SJSA1 (cell line): ENCODE results near the gene CCNB1. TPM values are rescaled to one million over a fixed set of nuclear protein-coding genes. Genes with fewer than 3 reads are reported as not detected.
A peak's percentile ranks its signal among the peaks of the same experiment; 100 is the strongest.
"Not testable (repeated sequence)": the region's sequence is repeated elsewhere in the genome, so short reads cannot be mapped to it uniquely, and the experiment has no call there.

Source experiments
- DNase-seq, 2 experiments: peaks; one replicate each; pipeline ENCODE4 v3.0.0-alpha.2; 2015 to 2020; ENCODE audit warnings: low spot score in 2 of 2, low read depth in 1 of 2
- H3K27ac ChIP-seq: fragments of 250-450 bp; sonication (Bioruptor Pico); 2 replicates; pipeline ENCODE4 v1.5.1; 2020; ENCODE audit warnings: mild to moderate bottlenecking, moderate library complexity
- H3K27me3 ChIP-seq: fragments of 250-450 bp; sonication (Bioruptor Pico); replicated peaks from 2 replicates; pipeline ENCODE4 v1.5.1; 2020; ENCODE audit warnings: mild to moderate bottlenecking, moderate library complexity
- H3K36me3 ChIP-seq: fragments of 250-450 bp; sonication (Bioruptor Pico); 2 replicates; pipeline ENCODE4 v1.5.1; 2020; ENCODE audit warnings: mild to moderate bottlenecking
- H3K4me1 ChIP-seq: fragments of 250-450 bp; sonication (Bioruptor Pico); replicated peaks from 2 replicates; pipeline ENCODE4 v1.6.1; 2021; ENCODE audit warnings: mild to moderate bottlenecking
- H3K4me3 ChIP-seq: fragments of 250-450 bp; sonication (Bioruptor Pico); 2 replicates; pipeline ENCODE4 v1.5.1; 2020; ENCODE audit warnings: mild to moderate bottlenecking
- H3K9me3 ChIP-seq: fragments of 250-450 bp; sonication (Bioruptor Pico); replicated peaks from 2 replicates; pipeline ENCODE4 v1.5.1; 2020; ENCODE audit warnings: mild to moderate bottlenecking
- total RNA-seq: library from RNA; depleted of rRNA; stranded (reverse); fragments of >200 nt; shearing (Covaris generic); gene quantifications from 2 replicates; pipeline ENCODE4 v1.2.3, GENCODE V29; 2014; rRNA removed

Gene CCNB1
- total RNA-seq, result 295 and 308 TPM in 2 replicates

GRCh38 chr5:69166686-69167492 lies at the start of gene CCNB1:
Gene CCNB1, plus strand, starts transcription at chr5:69167150. Its CDS starts 113 bp downstream, at chr5:69167263.
- H3K4me1 ChIP-seq, result peaks cover 16% of the 10 kb centered on the region
- peak within 1 kb of the TSS; percentile 60 for H3K4me3 ChIP-seq
- peak within 1 kb of the TSS; percentile 79 for H3K27ac ChIP-seq
- H3K27me3 ChIP-seq, result no peaks in the 10 kb centered on the region
- DNase-seq, result peak; percentile 96 to 97
- H3K36me3 ChIP-seq, result peaks cover 49% of the 10 kb centered on the region
- H3K9me3 ChIP-seq, result no peaks in the 10 kb centered on the region

GRCh38 chr5:69129413-69129812 lies 37.5 kb upstream of the CCNB1 start:
- peak in 1 of 2 experiments; percentile 4 for DNase-seq
- Histone ChIP-seq H3K4me3 (no peak overlapping the region), H3K36me3 (peaks cover 49% of the 10 kb centered on the region), H3K4me1 (no peaks in the 10 kb centered on the region; the same call in 1 of the 2 replicates), H3K27me3 (no peaks in the 10 kb centered on the region), H3K27ac (no peak overlapping the region), H3K9me3 (no peaks in the 10 kb centered on the region)

DNA sequence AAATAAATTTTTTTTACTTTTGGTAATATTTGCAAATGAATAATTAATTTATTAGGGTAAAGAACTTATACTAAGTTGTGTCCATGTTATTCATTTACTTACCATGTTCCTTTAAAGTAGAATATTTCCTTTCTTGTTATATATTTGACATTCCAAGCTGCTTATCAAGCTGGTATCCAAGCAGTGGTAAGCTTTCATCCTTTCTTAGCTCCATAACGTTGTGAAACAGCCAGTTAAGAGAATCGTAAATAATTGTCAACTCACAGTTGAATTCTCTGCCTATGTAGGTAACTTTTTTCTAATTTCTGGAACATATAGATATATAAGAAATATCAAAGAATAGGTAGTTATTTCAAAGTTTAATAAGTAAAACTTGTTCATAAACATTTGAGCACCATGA lies 36.7 kb upstream of the CCNB1 start:
- DNase-seq, result no peak
- Histone ChIP-seq H3K9me3 (no peaks in the 10 kb centered on the region), H3K27ac (no peak overlapping the region), H3K4me3 (no peak overlapping the region), H3K36me3 (peaks cover 41% of the 10 kb centered on the region), H3K27me3 (no peaks in the 10 kb centered on the region), H3K4me1 (no peaks in the 10 kb centered on the region; the same call in 1 of the 2 replicates)

DNA sequence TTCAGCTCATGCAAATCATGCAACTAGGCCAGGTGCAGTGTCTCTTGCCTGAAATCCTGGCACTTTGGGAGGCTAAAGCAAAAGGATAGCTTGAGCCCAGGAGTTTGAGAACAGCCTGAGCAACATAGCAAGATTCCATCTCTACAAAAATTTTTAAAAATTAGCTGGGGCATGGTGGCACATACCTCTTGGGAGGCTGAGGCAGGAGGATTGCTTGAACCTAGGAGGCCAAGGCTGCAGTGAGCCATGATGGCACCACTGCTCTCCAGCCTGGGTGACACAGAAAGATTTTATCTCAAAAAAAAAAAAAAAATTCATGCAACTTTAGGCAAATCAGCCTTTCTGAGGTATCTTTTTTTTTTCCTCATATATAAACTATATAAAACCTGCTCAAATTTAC lies 35.6 kb upstream of the CCNB1 start:
- Histone ChIP-seq H3K36me3 (peaks cover 37% of the 10 kb centered on the region), H3K4me1 (no peaks in the 10 kb centered on the region; the same call in 1 of the 2 replicates), H3K9me3 (no peaks in the 10 kb centered on the region), H3K27me3 (no peaks in the 10 kb centered on the region), H3K27ac (no peak overlapping the region), H3K4me3 (no peak overlapping the region)
- no peak for DNase-seq

DNA sequence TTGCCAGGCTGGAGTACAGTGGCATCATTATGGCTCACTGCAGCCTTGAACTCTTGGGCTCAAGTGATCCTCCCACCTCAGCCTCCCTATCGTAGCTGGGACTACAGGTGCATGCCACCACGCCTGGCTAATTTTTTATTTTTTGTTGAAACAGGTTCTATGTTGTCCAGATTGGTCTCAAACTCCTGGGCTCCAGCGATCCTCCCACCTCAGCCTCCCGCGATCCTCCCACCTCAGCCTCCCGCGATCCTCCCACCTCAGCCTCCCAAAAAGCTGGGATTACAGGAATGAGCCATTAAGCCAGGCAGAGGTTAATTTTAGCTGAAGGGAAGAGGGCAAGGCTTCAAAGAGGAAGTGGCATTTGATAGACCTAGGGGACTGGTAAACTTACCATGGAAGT lies 32.8 kb upstream of the CCNB1 start:
- Histone ChIP-seq H3K27me3 (no peaks in the 10 kb centered on the region), H3K27ac (no peak overlapping the region), H3K9me3 (no peaks in the 10 kb centered on the region), H3K4me3 (no peak overlapping the region), H3K36me3 (peaks cover 14% of the 10 kb centered on the region), H3K4me1 (no peaks in the 10 kb centered on the region; the same call in 1 of the 2 replicates)
- DNase-seq, result no peak

- no peak overlapping the region for H3K4me3 ChIP-seq
- no peak overlapping the region for H3K27ac ChIP-seq
- H3K36me3 ChIP-seq, result peaks cover 2% of the 10 kb centered on the region; the same call in 1 of the 2 replicates
- H3K27me3 ChIP-seq, result no peaks in the 10 kb centered on the region
- H3K4me1 ChIP-seq, result no peaks in the 10 kb centered on the region
- DNase-seq, result no peak
- no peaks in the 10 kb centered on the region for H3K9me3 ChIP-seq
These were observed 30.7 kb upstream of the CCNB1 start for GRCh38 chr5:69136293-69136692.

DNA sequence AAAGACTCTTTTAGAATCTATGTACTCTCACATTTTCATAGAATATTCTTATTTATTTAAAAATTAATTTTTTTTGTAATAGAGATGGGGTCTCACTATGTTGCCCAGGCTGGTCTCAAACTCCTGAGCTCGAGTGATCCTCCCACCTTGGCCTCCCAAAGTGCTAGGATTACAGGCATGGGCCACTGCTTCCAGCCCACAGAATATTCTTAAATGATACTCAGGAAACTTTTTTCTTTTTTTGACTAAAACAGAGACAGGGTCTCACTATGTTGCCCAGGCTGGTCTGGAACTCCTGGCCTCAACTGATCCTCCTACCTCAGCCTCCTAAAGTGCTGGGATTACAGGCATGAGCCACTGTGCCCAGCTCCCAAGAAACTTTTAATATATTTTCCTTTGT lies 29.7 kb upstream of the CCNB1 start:
- not testable (repeated sequence) for H3K4me1 ChIP-seq, DNase-seq, H3K4me3 ChIP-seq, H3K27ac ChIP-seq, H3K36me3 ChIP-seq, H3K9me3 ChIP-seq, H3K27me3 ChIP-seq

DNA sequence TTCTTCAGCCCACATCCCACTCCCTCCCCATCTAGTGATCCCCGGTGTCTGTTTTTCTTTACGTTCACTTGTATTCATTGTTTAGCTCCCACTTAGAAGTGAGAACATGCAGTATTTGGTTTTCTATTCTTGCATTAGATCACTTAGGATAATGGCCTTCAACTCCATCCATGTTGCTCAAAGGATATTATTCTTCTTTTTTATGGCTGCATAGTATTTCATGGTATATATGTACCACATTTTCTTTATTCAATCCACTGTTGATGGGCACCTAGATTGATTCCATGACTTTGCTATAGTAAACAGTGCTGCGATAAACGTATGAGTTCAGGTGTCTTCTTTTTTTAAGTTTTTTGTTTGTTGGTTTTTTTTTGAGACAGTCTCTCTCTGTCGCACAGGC lies 29.1 kb upstream of the CCNB1 start:
- no peak for DNase-seq
- H3K9me3 ChIP-seq, result no peaks in the 10 kb centered on the region
- no peaks in the 10 kb centered on the region for H3K27me3 ChIP-seq
- H3K27ac ChIP-seq, result no peak overlapping the region
- H3K4me1 ChIP-seq, result no peaks in the 10 kb centered on the region
- H3K36me3 ChIP-seq, result peaks cover 2% of the 10 kb centered on the region; the same call in 1 of the 2 replicates
- no peak overlapping the region for H3K4me3 ChIP-seq

DNA sequence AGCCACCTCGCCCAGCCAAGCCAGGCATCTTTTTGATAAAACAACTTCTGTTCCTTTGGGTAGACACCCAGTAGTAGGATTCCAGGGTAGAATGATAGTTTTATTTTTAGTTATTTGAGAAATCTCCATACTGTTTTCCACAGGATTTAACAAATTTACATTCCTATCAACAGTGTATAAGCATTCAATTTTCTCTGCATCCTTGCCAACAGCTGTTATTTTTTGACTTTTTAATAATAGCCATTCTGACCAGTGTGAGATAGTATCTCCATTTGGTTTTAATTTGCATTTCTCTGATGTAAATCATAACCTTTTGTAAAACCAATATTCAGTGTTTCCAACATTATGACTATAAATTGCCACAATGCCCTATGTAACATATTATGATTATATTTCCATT lies 28.2 kb upstream of the CCNB1 start:
- DNase-seq, result no peak
- Histone ChIP-seq H3K9me3 (no peaks in the 10 kb centered on the region), H3K27ac (no peak overlapping the region), H3K27me3 (no peaks in the 10 kb centered on the region), H3K4me3 (no peak overlapping the region), H3K36me3 (no peaks in the 10 kb centered on the region), H3K4me1 (no peaks in the 10 kb centered on the region)

DNA sequence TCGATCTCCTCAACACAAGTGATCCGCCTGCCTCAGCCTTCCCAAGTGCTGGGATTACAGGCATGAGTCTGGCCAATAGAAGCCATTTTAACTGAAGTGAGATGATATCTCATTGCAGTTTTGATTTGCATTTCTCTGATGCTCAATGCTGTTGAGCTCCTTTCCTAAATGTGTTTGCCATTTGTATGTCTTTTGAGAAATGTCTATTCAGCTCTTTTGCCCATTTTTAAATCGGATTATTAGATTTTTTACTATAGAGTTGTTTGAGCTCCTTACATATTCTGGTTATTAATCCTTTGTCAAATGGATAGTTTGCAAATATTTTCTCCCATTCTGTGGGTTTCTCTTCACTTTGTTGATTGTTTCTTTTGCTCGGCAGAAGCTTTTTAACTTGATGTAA lies 26.7 kb upstream of the CCNB1 start:
- H3K9me3 ChIP-seq, H3K27me3 ChIP-seq, H3K4me1 ChIP-seq, DNase-seq, H3K36me3 ChIP-seq, H3K27ac ChIP-seq, H3K4me3 ChIP-seq: not testable (repeated sequence)

- no peak overlapping the region for H3K4me3 ChIP-seq
- H3K27ac ChIP-seq, result no peak overlapping the region
- H3K9me3 ChIP-seq, result no peaks in the 10 kb centered on the region
- H3K27me3 ChIP-seq, result no peaks in the 10 kb centered on the region
- no peaks in the 10 kb centered on the region for H3K36me3 ChIP-seq
- no peaks in the 10 kb centered on the region for H3K4me1 ChIP-seq
- DNase-seq, result no peak
These were observed 26.1 kb upstream of the CCNB1 start for GRCh38 chr5:69140827-69141226.

DNA sequence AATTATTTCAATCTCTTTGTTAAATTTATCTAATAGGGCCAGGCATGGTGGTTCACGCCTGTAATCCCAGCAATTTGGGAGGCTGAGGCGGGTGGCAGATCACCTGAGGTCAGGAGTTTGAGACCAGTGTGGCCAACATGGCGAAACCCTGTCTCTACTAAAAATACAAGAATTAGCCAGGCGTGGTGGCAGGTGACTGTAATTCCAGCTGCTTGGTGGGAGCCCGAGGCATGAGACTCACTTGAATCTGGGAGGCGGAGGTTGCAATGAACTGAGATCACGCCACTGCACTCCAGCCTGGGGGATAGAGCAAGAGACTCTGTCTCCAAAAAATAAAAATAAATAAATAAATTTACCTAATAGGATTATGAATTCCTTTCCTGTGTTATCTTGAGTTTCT lies 18.4 kb upstream of the CCNB1 start:
- H3K27ac ChIP-seq, H3K9me3 ChIP-seq, H3K4me3 ChIP-seq, H3K4me1 ChIP-seq, H3K36me3 ChIP-seq, DNase-seq, H3K27me3 ChIP-seq: not testable (repeated sequence)

GRCh38 chr5:69148981-69149675 lies 17.8 kb upstream of the CCNB1 start:
- no peak overlapping the region for H3K27ac ChIP-seq
- H3K27me3 ChIP-seq, result no peaks in the 10 kb centered on the region
- H3K4me3 ChIP-seq, result no peak overlapping the region
- H3K36me3 ChIP-seq, result no peaks in the 10 kb centered on the region
- no peak for DNase-seq
- no peaks in the 10 kb centered on the region for H3K4me1 ChIP-seq
- no peaks in the 10 kb centered on the region for H3K9me3 ChIP-seq

GRCh38 chr5:69149676-69150010 lies 17.3 kb upstream of the CCNB1 start:
- Histone ChIP-seq H3K27me3 (no peaks in the 10 kb centered on the region), H3K36me3 (no peaks in the 10 kb centered on the region), H3K9me3 (no peaks in the 10 kb centered on the region), H3K27ac (no peak overlapping the region), H3K4me3 (no peak overlapping the region), H3K4me1 (no peaks in the 10 kb centered on the region)
- DNase-seq, result no peak
